PC-3 (cell line): ENCODE data around the gene ELK1. TPM values are rescaled to one million over a fixed set of nuclear protein-coding genes. Genes with fewer than 3 reads are reported as not detected.

ENCODE experiments used
- ATAC-seq: fragments of 200-7000 bp; cut with Tn5 transposase; 2 replicates; pipeline ENCODE4 v1.9.1; 2020; ENCODE audit warnings: mild to moderate bottlenecking, moderate library complexity
- BruUV-seq: library from RNA; stranded (reverse); fragments of 400-500 nt; replicated peaks from 2 replicates; lab custom pipeline; 2021; lab: Mats Ljungman, UMichigan
- CTCF ChIA-PET: fragments of 300-600 bp; sonication (Branson Sonifier 250); formaldehyde crosslinking; loops from one replicate; lab custom pipeline; 2022; ENCODE audit warnings: antibody characterized with exemption; lab: Charles Lee
- POLR2A ChIA-PET: fragments of 300-600 bp; sonication (Branson Sonifier 250); formaldehyde crosslinking; loops from one replicate; lab custom pipeline; 2022; ENCODE audit warnings: antibody characterized with exemption; ENCODE audit not compliant: unreplicated experiment; lab: Charles Lee
- DNase-seq: peaks from one replicate; pipeline ENCODE4 v3.0.0-alpha.2; 2015
- H2AFZ ChIP-seq: fragments of 300-600 bp; sonication (generic); 2 replicates; pipeline ENCODE4 v1.6.0; 2016; ENCODE audit warnings: antibody characterized with exemption, low read length
- H3F3A ChIP-seq: fragments of 300-600 bp; sonication (generic); one replicate; pipeline ENCODE4 v1.6.0; 2017; ENCODE audit warnings: antibody characterized with exemption, low read length, control low read depth, mild to moderate bottlenecking; ENCODE audit not compliant: unreplicated experiment
- H3K27ac ChIP-seq: fragments of 300-600 bp; sonication (generic); 2 replicates; pipeline ENCODE4 v1.5.1; 2016; ENCODE audit warnings: mild to moderate bottlenecking, low read length
- H3K27me3 ChIP-seq: fragments of 300-600 bp; sonication (generic); 2 replicates; pipeline ENCODE4 v1.6.1; 2016; ENCODE audit warnings: low read length, mixed read lengths
- H3K36me3 ChIP-seq: fragments of 300-600 bp; sonication (generic); 2 replicates; pipeline ENCODE4 v1.6.1; 2016; ENCODE audit warnings: low read depth, mixed run types, low read length, mixed read lengths
- H3K4me1 ChIP-seq: fragments of 300-600 bp; sonication (generic); 2 replicates; pipeline ENCODE4 v1.5.1; 2016; ENCODE audit warnings: low read length; ENCODE audit not compliant: insufficient read depth
- H3K4me2 ChIP-seq: fragments of 300-600 bp; sonication (generic); 2 replicates; pipeline ENCODE4 v1.6.0; 2016; ENCODE audit warnings: low read length
- H3K4me3 ChIP-seq: fragments of 300-600 bp; sonication (generic); 2 replicates; pipeline ENCODE4 v1.5.1; 2016; ENCODE audit warnings: mild to moderate bottlenecking, low read length, mixed read lengths
- H3K79me2 ChIP-seq: fragments of 300-600 bp; sonication (generic); 2 replicates; pipeline ENCODE4 v1.6.1; 2017; ENCODE audit warnings: low read length, mixed read lengths
- H3K9ac ChIP-seq: fragments of 300-600 bp; sonication (generic); 2 replicates; pipeline ENCODE4 v1.6.0; 2016; ENCODE audit warnings: mild to moderate bottlenecking, low read length
- H3K9me2 ChIP-seq: fragments of 300-600 bp; sonication (generic); replicated peaks from 2 replicates; pipeline ENCODE4 v1.6.1; 2016; ENCODE audit warnings: mixed run types, low read length, mixed read lengths
- H3K9me3 ChIP-seq: fragments of 300-600 bp; sonication (generic); 2 replicates; pipeline ENCODE4 v1.6.1; 2016; ENCODE audit warnings: low read length, mixed read lengths
- H4K20me1 ChIP-seq: fragments of 300-600 bp; sonication (generic); 2 replicates; pipeline ENCODE4 v1.6.1; 2016; ENCODE audit warnings: low read length, mixed read lengths
- CTCF ChIP-seq: fragments of 300-600 bp; sonication (generic); conservative IDR thresholded peaks from 2 replicates; pipeline ENCODE4 v1.5.1; 2017; ENCODE audit warnings: antibody characterized with exemption, low read depth, mild to moderate bottlenecking, low read length
- EZH2 ChIP-seq: fragments of 300-600 bp; sonication (generic); IDR thresholded peaks from one replicate; pipeline ENCODE4 v1.6.1; 2017; ENCODE audit warnings: antibody characterized with exemption, mild to moderate bottlenecking, low read length; ENCODE audit not compliant: unreplicated experiment
- EZH2phosphoT487 ChIP-seq: fragments of 300-600 bp; sonication (generic); IDR thresholded peaks from 2 replicates; pipeline ENCODE4 v1.6.1; 2018; ENCODE audit warnings: mild to moderate bottlenecking, antibody characterized with exemption, low read length, borderline replicate concordance
- intact Hi-C: fragments of 100-400 bp; cut with micrococcal nuclease; formaldehyde crosslinking; loops from 2 replicates; pipeline ENCODE4 v1.9.0; 2023
- total RNA-seq: library from RNA; depleted of rRNA; stranded (reverse); fragments of >200 nt; gene quantifications from 2 replicates; pipeline ENCODE4 v1.2.3, GENCODE V29; 2014

Gene ELK1
- total RNA-seq, 1 experiment from 2014 or later, result 59.0 TPM

GRCh38 chrX:47613082-47613481 is 37.3 kb downstream of the ELK1 start:
- H3F3A ChIP-seq, result no peaks in the 10 kb centered on the region
- H3K79me2 ChIP-seq, result no peaks in the 10 kb centered on the region
- no peak overlapping the region for H3K4me3 ChIP-seq
- DNase-seq (no peak), ATAC-seq (no peak)
- ChIA-PET POLR2A (no interaction called here), CTCF (no interaction called here)
- H2AFZ ChIP-seq, result no peak overlapping the region
- H3K36me3 ChIP-seq, result no peaks in the 10 kb centered on the region
- H3K27me3 ChIP-seq, result no peaks in the 10 kb centered on the region
- H3K4me1 ChIP-seq, result no peaks in the 10 kb centered on the region
- H3K9me3 ChIP-seq, result no peaks in the 10 kb centered on the region
- BruUV-seq, result no TSS peak
- no peak overlapping the region for H3K27ac ChIP-seq
- intact Hi-C loops, result no loop called here
- H4K20me1 ChIP-seq, result no peaks in the 10 kb centered on the region
- H3K9me2 ChIP-seq, result no peaks in the 10 kb centered on the region
- TF ChIP-seq CTCF (no peak), EZH2 (no peak), EZH2phosphoT487 (no peak)
- H3K4me2 ChIP-seq, result no peak overlapping the region
- no peak overlapping the region for H3K9ac ChIP-seq

DNA sequence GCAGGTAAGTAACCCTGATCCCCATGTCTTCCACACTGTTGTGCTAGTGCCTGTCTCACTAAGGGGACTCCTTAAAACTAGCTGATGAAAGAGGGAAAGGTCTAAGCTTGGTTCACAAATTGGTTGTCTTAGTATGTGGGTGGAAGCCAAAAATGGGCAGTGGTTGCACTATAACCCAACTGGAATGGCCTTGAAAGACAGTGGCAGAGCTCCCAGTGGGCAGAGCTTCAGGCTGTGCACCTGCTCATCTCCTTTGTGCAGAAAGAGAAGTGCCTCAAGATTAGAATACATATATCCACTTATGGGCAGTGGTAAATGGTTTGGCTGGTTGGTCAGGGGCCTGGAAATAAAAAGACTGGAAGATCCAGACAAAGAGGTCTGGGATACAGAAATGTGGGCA is 37.9 kb downstream of the ELK1 start:
- H3K79me2 ChIP-seq, result no peaks in the 10 kb centered on the region
- no peak overlapping the region for H3K9ac ChIP-seq
- no peaks in the 10 kb centered on the region for H3K4me1 ChIP-seq
- ChIA-PET CTCF (no interaction called here), POLR2A (no interaction called here)
- intact Hi-C loops, result no loop called here
- no peaks in the 10 kb centered on the region for H3K36me3 ChIP-seq
- H4K20me1 ChIP-seq, result no peaks in the 10 kb centered on the region
- BruUV-seq, result no TSS peak
- no peaks in the 10 kb centered on the region for H3K9me2 ChIP-seq
- ATAC-seq (no peak), DNase-seq (no peak)
- no peak overlapping the region for H3K4me2 ChIP-seq
- no peaks in the 10 kb centered on the region for H3F3A ChIP-seq
- no peak overlapping the region for H3K27ac ChIP-seq
- H3K27me3 ChIP-seq, result no peaks in the 10 kb centered on the region
- no peak overlapping the region for H2AFZ ChIP-seq
- H3K9me3 ChIP-seq, result no peaks in the 10 kb centered on the region
- H3K4me3 ChIP-seq, result no peak overlapping the region
- no peak for TF ChIP-seq CTCF
- no peak for TF ChIP-seq EZH2
- TF ChIP-seq EZH2phosphoT487, result no peak

GRCh38 chrX:47611926-47612325 is 38.4 kb downstream of the ELK1 start:
- no peak for ATAC-seq
- no peaks in the 10 kb centered on the region for H3F3A ChIP-seq
- H2AFZ ChIP-seq, result no peak overlapping the region
- H3K4me2 ChIP-seq, result no peak overlapping the region
- no peak overlapping the region for H3K4me3 ChIP-seq
- no peak overlapping the region for H3K9ac ChIP-seq
- no peaks in the 10 kb centered on the region for H3K79me2 ChIP-seq
- TF ChIP-seq CTCF (no peak), EZH2phosphoT487 (no peak), EZH2 (no peak)
- H4K20me1 ChIP-seq, result no peaks in the 10 kb centered on the region
- intact Hi-C loops, result no loop called here
- no peaks in the 10 kb centered on the region for H3K9me3 ChIP-seq
- H3K36me3 ChIP-seq, result no peaks in the 10 kb centered on the region
- no peaks in the 10 kb centered on the region for H3K9me2 ChIP-seq
- H3K4me1 ChIP-seq, result no peaks in the 10 kb centered on the region
- BruUV-seq, result no TSS peak
- DNase-seq, result no peak
- ChIA-PET POLR2A (no interaction called here), CTCF (no interaction called here)
- no peak overlapping the region for H3K27ac ChIP-seq
- no peaks in the 10 kb centered on the region for H3K27me3 ChIP-seq
